Brain microvascular endothelial cell (primary cell): ENCODE results near the gene CEP43.

Source experiments
- DNase-seq: peaks from one replicate; pipeline ENCODE4 v3.0.0-alpha.2; 2020
- H3K27ac ChIP-seq: fragments of 250-450 bp; sonication (Bioruptor Pico); 2 replicates; pipeline ENCODE4 v1.5.1; 2020; ENCODE audit warnings: mild to moderate bottlenecking, moderate library complexity
- H3K27me3 ChIP-seq: fragments of 250-450 bp; sonication (Bioruptor Pico); replicated peaks from 2 replicates; pipeline ENCODE4 v1.5.1; 2020; ENCODE audit warnings: mild to moderate bottlenecking
- H3K36me3 ChIP-seq: fragments of 250-450 bp; sonication (Bioruptor Pico); replicated peaks from 2 replicates; pipeline ENCODE4 v1.5.1; 2020; ENCODE audit warnings: mild to moderate bottlenecking
- H3K4me3 ChIP-seq: 2 replicates; pipeline ENCODE4 v1.5.1; 2011; ENCODE audit warnings: low read depth, mild to moderate bottlenecking, control low read depth, low read length, moderate library complexity
- CTCF ChIP-seq: IDR thresholded peaks from 2 replicates; pipeline ENCODE4 v1.5.1; 2011; ENCODE audit warnings: low read depth, mild to moderate bottlenecking, moderate library complexity, low read length, control low read depth, inconsistent platforms; ENCODE audit errors: missing control alignments
- in situ Hi-C: cut with HindIII; loops from 2 replicates; pipeline ENCODE4 v1.10.0; 2017; ENCODE audit warnings: low sequenced_read_pairs, low pct_ligation_motif_present

CEP43 gene

GRCh38 chr6:166987930-166988329, 11.3 kb upstream of the CEP43 start:
- in situ Hi-C loops: no loop called here
- no peak for DNase-seq
- no peak for TF ChIP-seq CTCF

GRCh38 chr6:166988674-166989201, 10.5 kb upstream of the CEP43 start:
- Histone ChIP-seq H3K36me3 (no peaks in the 10 kb centered on the region), H3K27ac (no peak overlapping the region), H3K4me3 (no peak overlapping the region), H3K27me3 (no peaks in the 10 kb centered on the region)
- no peak for DNase-seq
- in situ Hi-C loops: no loop called here
- TF ChIP-seq CTCF: no peak

More at GRCh38 chr6:166987930-166988329, 11.3 kb upstream of the CEP43 start:
- H3K27ac ChIP-seq: no peak overlapping the region
- no peak overlapping the region for H3K4me3 ChIP-seq
- no peaks in the 10 kb centered on the region for H3K27me3 ChIP-seq
- H3K36me3 ChIP-seq: no peaks in the 10 kb centered on the region

GRCh38 chr6:166989427-166990032, 9.7 kb upstream of the CEP43 start:
- Histone ChIP-seq H3K27me3 (no peaks in the 10 kb centered on the region), H3K27ac (no peak overlapping the region), H3K36me3 (no peaks in the 10 kb centered on the region), H3K4me3 (no peak overlapping the region)
- TF ChIP-seq CTCF: peak; percentile 70
- no peak for DNase-seq
- in situ Hi-C loops: no loop called here

- H3K4me3 ChIP-seq: no peak overlapping the region
- TF ChIP-seq CTCF: no peak
- in situ Hi-C loops: no loop called here
- peak; percentile 45 for DNase-seq
- H3K27ac ChIP-seq: no peak overlapping the region
- no peaks in the 10 kb centered on the region for H3K27me3 ChIP-seq
- no peaks in the 10 kb centered on the region for H3K36me3 ChIP-seq
These were observed 2.8 kb upstream of the CEP43 start for GRCh38 chr6:166996406-166996805.

GRCh38 chr6:166997348-166997747, 1.8 kb upstream of the CEP43 start:
- in situ Hi-C loops: no loop called here
- DNase-seq: no peak
- TF ChIP-seq CTCF: no peak
- H3K27me3 ChIP-seq: no peaks in the 10 kb centered on the region
- no peak overlapping the region for H3K27ac ChIP-seq
- no peaks in the 10 kb centered on the region for H3K36me3 ChIP-seq
- peak overlapping the region; percentile 80 for H3K4me3 ChIP-seq

- no peak overlapping the region for H3K27ac ChIP-seq
- in situ Hi-C loops: no loop called here
These were observed 1.4 kb upstream of the CEP43 start for GRCh38 chr6:166997768-166998255.

More at GRCh38 chr6:166997768-166998255, 1.4 kb upstream of the CEP43 start:
- peak; percentile 76 for DNase-seq
- Histone ChIP-seq H3K27me3 (no peaks in the 10 kb centered on the region), H3K36me3 (no peaks in the 10 kb centered on the region), H3K4me3 (peak overlapping the region; percentile 80)
- TF ChIP-seq CTCF: peak; percentile 78
